ENCODE measurements around the gene GPR21.

Gene GPR21

GRCh38 chr9:123053711-123054110 lies 20.2 kb downstream of the GPR21 start:
- peak; percentile 24 for FAIRE-seq

GRCh38 chr9:123058834-123059233 lies 25.4 kb downstream of the GPR21 start:
- DNase-seq (ENCODE audit: insufficient read length) (no peak), FAIRE-seq (no peak)
- TF ChIP-seq POLR2AphosphoS5 (IDR thresholded peaks at IDR 0.05; ENCODE audit: low read depth, low read length): no peak
- TF ChIP-seq POLR2A (IDR thresholded peaks at IDR 0.05; ENCODE audit: low read depth, low read length): no peak
- TF ChIP-seq TAF1 (IDR thresholded peaks at IDR 0.05; ENCODE audit: borderline replicate concordance, low read depth, low read length): no peak

More at GRCh38 chr9:123053711-123054110, 20.2 kb downstream of the GPR21 start:
- DNase-seq (ENCODE audit: insufficient read length): no peak
- TF ChIP-seq POLR2AphosphoS5 (IDR thresholded peaks at IDR 0.05; ENCODE audit: low read depth, low read length): no peak
- TF ChIP-seq POLR2A (IDR thresholded peaks at IDR 0.05; ENCODE audit: low read depth, low read length): no peak
- no peak for TF ChIP-seq TAF1 (IDR thresholded peaks at IDR 0.05; ENCODE audit: borderline replicate concordance, low read depth, low read length)

GRCh38 chr9:123059472-123060220 lies 26.2 kb downstream of the GPR21 start:
- TF ChIP-seq POLR2AphosphoS5 (IDR thresholded peaks at IDR 0.05; ENCODE audit: low read depth, low read length): no peak
- no peak for TF ChIP-seq POLR2A (IDR thresholded peaks at IDR 0.05; ENCODE audit: low read depth, low read length)
- TF ChIP-seq TAF1 (IDR thresholded peaks at IDR 0.05; ENCODE audit: borderline replicate concordance, low read depth, low read length): no peak
- DNase-seq (ENCODE audit: insufficient read length) (no peak), FAIRE-seq (no peak)

GRCh38 chr9:123061216-123061615 lies 27.7 kb downstream of the GPR21 start:
- DNase-seq (ENCODE audit: insufficient read length): no peak
- no peak for FAIRE-seq
- no peak for TF ChIP-seq POLR2AphosphoS5 (IDR thresholded peaks at IDR 0.05; ENCODE audit: low read depth, low read length)

- DNase-seq (ENCODE audit: insufficient read length): no peak
- no peak for TF ChIP-seq TAF1 (IDR thresholded peaks at IDR 0.05; ENCODE audit: borderline replicate concordance, low read depth, low read length)
- no peak for TF ChIP-seq POLR2AphosphoS5 (IDR thresholded peaks at IDR 0.05; ENCODE audit: low read depth, low read length)
- TF ChIP-seq POLR2A (IDR thresholded peaks at IDR 0.05; ENCODE audit: low read depth, low read length): no peak
- FAIRE-seq: no peak
Measured at GRCh38 chr9:123062351-123063176, 29.1 kb downstream of the GPR21 start.

GRCh38 chr9:123063177-123063598 lies 29.7 kb downstream of the GPR21 start:
- FAIRE-seq (no peak), DNase-seq (ENCODE audit: insufficient read length) (no peak)
- TF ChIP-seq POLR2A (IDR thresholded peaks at IDR 0.05; ENCODE audit: low read depth, low read length): no peak
- no peak for TF ChIP-seq POLR2AphosphoS5 (IDR thresholded peaks at IDR 0.05; ENCODE audit: low read depth, low read length)
- no peak for TF ChIP-seq TAF1 (IDR thresholded peaks at IDR 0.05; ENCODE audit: borderline replicate concordance, low read depth, low read length)

GRCh38 chr9:123063896-123064295 lies 30.4 kb downstream of the GPR21 start:
- DNase-seq (ENCODE audit: insufficient read length) (no peak), FAIRE-seq (no peak)
- no peak for TF ChIP-seq POLR2A (IDR thresholded peaks at IDR 0.05; ENCODE audit: low read depth, low read length)
- no peak for TF ChIP-seq TAF1 (IDR thresholded peaks at IDR 0.05; ENCODE audit: borderline replicate concordance, low read depth, low read length)
- no peak for TF ChIP-seq POLR2AphosphoS5 (IDR thresholded peaks at IDR 0.05; ENCODE audit: low read depth, low read length)

- DNase-seq (ENCODE audit: insufficient read length): no peak
- FAIRE-seq: no peak
- TF ChIP-seq POLR2A (IDR thresholded peaks at IDR 0.05; ENCODE audit: low read depth, low read length) (no peak), POLR2AphosphoS5 (IDR thresholded peaks at IDR 0.05; ENCODE audit: low read depth, low read length) (no peak), TAF1 (IDR thresholded peaks at IDR 0.05; ENCODE audit: borderline replicate concordance, low read depth, low read length) (no peak)
Measured at GRCh38 chr9:123064716-123065115, 31.2 kb downstream of the GPR21 start.

GRCh38 chr9:123065196-123065595 lies 31.7 kb downstream of the GPR21 start:
- TF ChIP-seq POLR2AphosphoS5 (IDR thresholded peaks at IDR 0.05; ENCODE audit: low read depth, low read length) (no peak), TAF1 (IDR thresholded peaks at IDR 0.05; ENCODE audit: borderline replicate concordance, low read depth, low read length) (no peak), POLR2A (IDR thresholded peaks at IDR 0.05; ENCODE audit: low read depth, low read length) (no peak)
- no peak for DNase-seq (ENCODE audit: insufficient read length)
- no peak for FAIRE-seq

GRCh38 chr9:123067136-123067535 lies 33.7 kb downstream of the GPR21 start:
- TF ChIP-seq POLR2A (IDR thresholded peaks at IDR 0.05; ENCODE audit: low read depth, low read length): no peak
- no peak for TF ChIP-seq TAF1 (IDR thresholded peaks at IDR 0.05; ENCODE audit: borderline replicate concordance, low read depth, low read length)
- TF ChIP-seq POLR2AphosphoS5 (IDR thresholded peaks at IDR 0.05; ENCODE audit: low read depth, low read length): no peak
- FAIRE-seq: peak; percentile 58

GRCh38 chr9:123069010-123069481 lies 35.6 kb downstream of the GPR21 start:
- no peak for FAIRE-seq
- DNase-seq (ENCODE audit: insufficient read length): no peak
- TF ChIP-seq POLR2AphosphoS5 (IDR thresholded peaks at IDR 0.05; ENCODE audit: low read depth, low read length) (no peak), POLR2A (IDR thresholded peaks at IDR 0.05; ENCODE audit: low read depth, low read length) (no peak), TAF1 (IDR thresholded peaks at IDR 0.05; ENCODE audit: borderline replicate concordance, low read depth, low read length) (no peak)

More at GRCh38 chr9:123067136-123067535, 33.7 kb downstream of the GPR21 start:
- DNase-seq (ENCODE audit: insufficient read length): no peak

Data from GM12892 (cell line).